T-cell (primary cell): ENCODE data around the gene MCOLN2. TPM values are rescaled to one million over a fixed set of nuclear protein-coding genes. Genes with fewer than 3 reads are reported as not detected.
A peak's percentile ranks its signal among the peaks of the same experiment; 100 is the strongest.

Source experiments
- ATAC-seq, 4 experiments: fragments of 200-7000 bp in 3 of 4; fragments of 150-1000 bp in 1 of 4; cut with Tn5 transposase; replicated peaks in 1 of 4; 1 replicate in 3 of 4; 2 replicates in 1 of 4; pipeline ENCODE4 v1.10.0; 2021; ENCODE audit warnings: moderate library complexity in 3 of 4, mild to moderate bottlenecking in 2 of 4, moderate number of reproducible peaks in 1 of 4
- CTCF ChIA-PET, 2 donors: fragments of 300-600 bp; sonication (Branson Sonifier 250); formaldehyde crosslinking; loops; one replicate each; lab custom pipeline; 2022; ENCODE audit warnings: antibody characterized with exemption in 2 of 2; lab: Charles Lee
- POLR2A ChIA-PET, 2 donors: fragments of 300-600 bp; sonication (Branson Sonifier 250); formaldehyde crosslinking; loops; one replicate each; lab custom pipeline; 2022; ENCODE audit warnings: antibody characterized with exemption in 2 of 2; lab: Charles Lee
- DNase-seq, 35 experiments: peaks; one replicate each; pipeline versions ENCODE4 v3.0.0 to v3.0.0-alpha.2; 2013 to 2023
- H3K27ac ChIP-seq: one replicate; pipeline ENCODE4 v1.5.1; 2013; ENCODE audit warnings: low read length
- H3K27me3 ChIP-seq, 2 experiments: replicated peaks in 1 of 2; 1 replicate in 1 of 2; 2 replicates in 1 of 2; pipeline versions ENCODE4 v1.6.1 to v1.7.0; 2013; ENCODE audit warnings: low read length in 1 of 2, mixed read lengths in 1 of 2; ENCODE audit not compliant: control insufficient read depth in 2 of 2, insufficient read depth in 2 of 2; ENCODE audit errors: extremely low read depth in 1 of 2
- H3K36me3 ChIP-seq, 2 donors: 1 replicate in 1 of 2; 2 replicates in 1 of 2; pipeline versions ENCODE4 v1.6.1 to v1.7.0; 2013; ENCODE audit warnings: low read length in 1 of 2; ENCODE audit not compliant: control insufficient read depth in 2 of 2, insufficient read depth in 1 of 2; ENCODE audit errors: extremely low read depth in 1 of 2
- H3K4me1 ChIP-seq, 2 experiments: 1 replicate in 1 of 2; 2 replicates in 1 of 2; pipeline versions ENCODE4 v1.6.1 to v1.7.0; 2013; ENCODE audit warnings: low read length in 2 of 2, mixed read lengths in 1 of 2; ENCODE audit not compliant: insufficient read depth in 2 of 2, control insufficient read depth in 1 of 2; ENCODE audit errors: extremely low read depth in 1 of 2
- H3K4me3 ChIP-seq, 2 donors: 1 replicate in 1 of 2; 2 replicates in 1 of 2; pipeline versions ENCODE4 v1.5.1 to v1.7.0; 2013; ENCODE audit warnings: mild to moderate bottlenecking in 2 of 2, low read length in 1 of 2, moderate library complexity in 1 of 2; ENCODE audit not compliant: control insufficient read depth in 1 of 2; ENCODE audit errors: extremely low read depth in 1 of 2
- H3K9me3 ChIP-seq: 2 replicates; pipeline ENCODE4 v1.7.0; 2013
- H3K27ac Mint-ChIP-seq, 2 donors: one replicate each; pipeline ENCODE4 v1.8.0; 2020 to 2021; ENCODE audit warnings: mild to moderate bottlenecking in 2 of 2, mixed read lengths in 2 of 2
- H3K27me3 Mint-ChIP-seq, 2 donors: one replicate each; pipeline ENCODE4 v1.8.0; 2021 to 2022; ENCODE audit warnings: mixed read lengths in 2 of 2
- H3K36me3 Mint-ChIP-seq: one replicate; pipeline ENCODE4 v1.8.0; 2021; ENCODE audit warnings: mixed read lengths
- H3K4me1 Mint-ChIP-seq, 3 donors: one replicate each; pipeline ENCODE4 v1.8.0; 2020 to 2022; ENCODE audit warnings: mixed read lengths in 3 of 3, mild to moderate bottlenecking in 1 of 3
- H3K4me3 Mint-ChIP-seq, 3 donors: one replicate each; pipeline ENCODE4 v1.8.0; 2020 to 2022; ENCODE audit warnings: mild to moderate bottlenecking in 3 of 3, mixed read lengths in 3 of 3, moderate library complexity in 3 of 3
- H3K9me3 Mint-ChIP-seq, 3 donors: one replicate each; pipeline ENCODE4 v1.8.0; 2020 to 2022; ENCODE audit warnings: mixed read lengths in 3 of 3
- WGBS: methylation state at CpG from one replicate; pipeline ENCODE4 v1.1.5; 2013; ENCODE audit warnings: missing lambda C conversion rate; ENCODE audit not compliant: insufficient coverage; 5-methylcytosine and 5-hydroxymethylcytosine counted together
- total RNA-seq, 35 experiments: library from RNA in 6 of 35; stranded (reverse) in 6 of 35; fragments of 120-200 nt in 1 of 35; gene quantifications; one replicate each; pipeline versions ENCODE4 v1.2.1 to v1.2.4 and lab custom pipeline; 2013 to 2026

MCOLN2 gene
- total RNA-seq, 5 donors from 2014 or later (not counting 1 experiment from before 2014, with no cell fraction given), result 7.6 to 19.3 (median 15.8) TPM

DNA sequence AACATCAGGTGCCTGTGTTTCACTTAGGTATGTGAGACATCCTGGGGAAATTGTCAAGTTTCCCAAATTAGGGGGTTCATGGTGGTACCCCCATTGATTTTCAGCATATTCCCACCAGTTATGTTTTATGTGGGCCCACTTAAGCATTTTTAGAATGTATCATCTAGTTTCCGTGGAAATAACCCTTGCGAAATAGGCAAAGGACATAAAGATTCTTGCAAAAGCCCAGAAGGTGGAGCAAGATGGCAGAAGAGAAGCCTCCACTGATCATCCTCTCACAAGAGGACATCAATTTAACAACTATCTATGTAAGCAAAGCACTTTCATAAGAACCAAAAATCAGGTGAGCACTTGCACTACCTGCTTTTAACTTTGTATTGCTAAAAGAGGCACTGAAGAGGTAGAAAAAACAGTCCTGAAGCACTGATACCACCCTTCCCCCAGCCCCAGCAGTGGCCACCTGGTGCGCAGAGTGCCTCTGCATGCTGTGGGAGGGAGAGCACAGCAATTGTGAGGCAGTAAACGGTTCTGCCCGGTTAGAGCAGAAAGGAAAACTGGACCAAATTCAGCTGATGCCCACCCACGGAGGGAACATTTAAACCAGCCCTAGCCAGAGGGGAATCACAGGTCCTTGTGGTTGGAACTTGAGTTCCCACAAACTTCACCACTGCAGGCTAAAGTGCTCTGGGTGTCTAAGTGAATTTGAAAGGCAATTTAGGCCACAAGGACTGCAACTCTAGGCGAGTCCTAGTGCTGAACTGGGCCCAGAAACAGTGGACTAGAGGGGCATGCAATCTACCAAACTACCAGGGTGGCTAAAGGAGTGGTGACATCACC, 23.2 kb downstream of the MCOLN2 start:
- ATAC-seq (no peak), DNase-seq (peak in 1 of 35 experiments; percentile 35)
- CTCF ChIA-PET, result interaction anchor here in 1 of 2 donors (1.0 kb wide), 1 partner anchor 17 kb away, joined by 3 read pairs; no protein-coding TSS in a partner anchor
- H3K4me3 Mint-ChIP-seq, result no peak overlapping the region
- H3K27ac ChIP-seq, result no peak overlapping the region
- peaks cover 0 to 29% of the 10 kb centered on the region in 2 experiments for H3K4me1 ChIP-seq
- no peaks in the 10 kb centered on the region for H3K9me3 ChIP-seq
- 39% methylated on average over 3 of the region's 7 CpGs for WGBS
- H3K27me3 Mint-ChIP-seq, result peaks cover 0 to 2% of the 10 kb centered on the region in 2 donors
- H3K4me3 ChIP-seq, result no peak overlapping the region
- H3K4me1 Mint-ChIP-seq, result peaks cover 8 to 49% (median 22%) of the 10 kb centered on the region in 3 donors
- H3K36me3 Mint-ChIP-seq, result peaks cover 12% of the 10 kb centered on the region
- H3K9me3 Mint-ChIP-seq, result no peaks in the 10 kb centered on the region
- H3K36me3 ChIP-seq, result peaks cover 0 to 2% of the 10 kb centered on the region in 2 donors
- POLR2A ChIA-PET, result no interaction called here
- peaks cover 0 to 5% of the 10 kb centered on the region in 2 experiments for H3K27me3 ChIP-seq
- no peak overlapping the region for H3K27ac Mint-ChIP-seq

DNA sequence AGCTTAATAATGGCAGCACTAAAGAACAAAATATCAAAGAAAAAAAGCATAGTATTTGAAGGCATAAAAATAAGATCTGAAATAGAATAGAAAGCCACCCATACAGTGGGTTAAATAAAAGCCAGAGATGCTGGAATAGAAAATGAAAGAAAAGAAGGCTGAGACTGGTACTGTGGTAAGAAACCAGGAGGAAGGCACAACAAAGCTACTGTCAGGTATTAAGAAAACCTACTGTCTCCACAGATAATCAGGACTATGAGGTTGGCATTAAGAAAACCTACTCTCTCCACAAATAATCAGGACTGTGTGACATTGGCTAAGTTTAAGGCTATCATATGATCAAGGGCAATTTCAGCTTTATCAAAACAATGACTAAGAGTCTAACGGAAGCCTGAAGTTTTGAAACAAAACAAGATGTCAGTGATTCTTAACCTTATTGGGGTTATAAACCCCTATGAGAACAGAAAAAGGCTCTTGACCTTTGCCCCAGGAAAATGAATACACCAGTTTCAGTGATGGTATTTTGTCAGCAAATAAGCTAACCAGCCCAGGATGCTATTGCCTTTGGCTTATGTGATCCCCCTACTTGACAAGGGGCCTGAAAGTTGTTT, 24.4 kb downstream of the MCOLN2 start:
- ATAC-seq, result peak in 3 of 4 experiments; percentile 24 to 46 (median 39)
- no peaks in the 10 kb centered on the region for H3K9me3 Mint-ChIP-seq
- Histone ChIP-seq H3K4me1 (peaks cover 0 to 29% of the 10 kb centered on the region in 2 experiments), H3K27me3 (peaks cover 0 to 5% of the 10 kb centered on the region in 2 experiments), H3K4me3 (no peak overlapping the region), H3K36me3 (peaks cover 0 to 2% of the 10 kb centered on the region in 2 donors), H3K27ac (peak overlapping the region; percentile 39), H3K9me3 (no peaks in the 10 kb centered on the region)
- DNase-seq, result peak in 1 of 35 experiments; percentile 16
- H3K36me3 Mint-ChIP-seq, result peaks cover 7% of the 10 kb centered on the region
- no CpG with 5 or more reads among the region's 1 CpG for WGBS
- peaks cover 8 to 47% (median 22%) of the 10 kb centered on the region in 3 donors for H3K4me1 Mint-ChIP-seq
- ChIA-PET POLR2A (interaction anchor here in 1 of 2 donors (0.6 kb wide), 1 partner anchor 733 kb away, joined by 4 read pairs; no protein-coding TSS in a partner anchor), CTCF (interaction anchor here (0.6 to 1.5 kb wide), 7 partner anchors 15 to 55 kb away, joined by 3 to 8 read pairs (median 3); no protein-coding TSS in a partner anchor)
- peak overlapping the region; percentile 60 to 68 for H3K27ac Mint-ChIP-seq
- H3K27me3 Mint-ChIP-seq, result no peaks in the 10 kb centered on the region
- peak overlapping the region in 1 of 3 donors; percentile 35 for H3K4me3 Mint-ChIP-seq

DNA sequence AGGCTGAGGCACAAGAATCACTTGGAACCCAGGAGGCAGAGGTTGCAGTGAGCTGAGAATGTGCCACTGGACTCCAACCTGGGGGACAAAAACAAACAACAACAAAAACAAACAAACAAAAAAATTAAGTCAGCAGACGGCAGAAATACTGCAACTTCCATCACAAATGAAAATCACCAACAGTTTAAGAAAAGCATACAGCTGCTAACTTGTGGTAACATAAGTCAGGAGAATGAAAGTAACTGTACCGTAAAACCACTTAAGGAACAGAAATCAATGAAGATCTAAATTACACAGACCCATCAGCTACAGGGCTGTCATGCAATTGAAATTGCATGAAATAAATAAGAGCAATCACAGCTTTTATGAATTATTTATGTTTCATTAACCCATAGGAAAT, 25.0 kb downstream of the MCOLN2 start:
- no peak for ATAC-seq
- Histone ChIP-seq H3K27ac (no peak overlapping the region), H3K9me3 (no peaks in the 10 kb centered on the region), H3K4me1 (peaks cover 0 to 29% of the 10 kb centered on the region in 2 experiments), H3K27me3 (peaks cover 0 to 5% of the 10 kb centered on the region in 2 experiments), H3K36me3 (peaks cover 0 to 2% of the 10 kb centered on the region in 2 donors), H3K4me3 (no peak overlapping the region)
- H3K4me1 Mint-ChIP-seq, result peaks cover 8 to 47% (median 22%) of the 10 kb centered on the region in 3 donors
- no peak for DNase-seq
- POLR2A ChIA-PET, result interaction anchor here in 1 of 2 donors (0.6 kb wide), 1 partner anchor 733 kb away, joined by 4 read pairs; no protein-coding TSS in a partner anchor
- peaks cover 7% of the 10 kb centered on the region for H3K36me3 Mint-ChIP-seq
- no CpG with 5 or more reads among the region's 2 CpGs for WGBS
- CTCF ChIA-PET, result interaction anchor here (0.6 to 1.5 kb wide), 6 partner anchors 22 to 56 kb away, joined by 3 to 8 read pairs (median 3); no protein-coding TSS in a partner anchor
- peak overlapping the region in 1 of 3 donors; percentile 35 for H3K4me3 Mint-ChIP-seq
- H3K27ac Mint-ChIP-seq, result peak overlapping the region; percentile 60 to 68
- H3K9me3 Mint-ChIP-seq, result no peaks in the 10 kb centered on the region
- no peaks in the 10 kb centered on the region for H3K27me3 Mint-ChIP-seq

DNA sequence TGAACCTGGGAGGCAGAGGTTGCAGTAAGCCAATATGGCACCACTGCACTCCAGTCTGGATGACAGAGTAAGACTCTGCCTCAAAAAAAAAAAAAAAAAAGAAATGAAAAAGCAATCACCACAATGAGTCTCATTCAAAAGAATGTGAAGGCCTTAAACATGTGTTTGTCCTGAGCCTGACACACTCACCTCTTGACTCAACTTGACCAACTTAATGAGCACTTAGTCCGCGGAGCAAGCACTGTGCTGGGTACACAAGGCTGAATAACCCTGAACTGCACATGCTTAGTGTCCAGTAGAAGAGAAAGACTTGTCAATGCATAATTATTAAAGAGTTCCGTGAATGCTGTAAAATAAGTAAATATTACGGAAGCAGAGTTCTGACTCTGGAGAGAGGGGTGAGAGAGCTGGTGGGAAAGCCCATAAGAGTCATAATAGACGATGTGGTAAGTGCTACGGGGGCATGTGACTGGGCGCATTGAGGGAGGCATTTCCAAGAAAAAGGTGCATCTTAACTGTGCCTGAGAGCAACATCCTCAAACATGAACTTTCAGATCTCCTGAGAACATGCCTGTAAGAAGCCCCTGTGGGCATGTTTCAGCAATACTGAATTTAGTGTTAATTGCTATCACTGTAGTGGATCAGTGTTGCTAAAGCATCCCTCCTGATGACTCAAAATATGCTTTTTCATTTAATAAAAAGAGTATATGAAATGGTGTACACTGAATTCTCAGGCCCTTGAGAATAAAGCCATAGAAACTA, 27.2 kb downstream of the MCOLN2 start:
- DNase-seq, result peak in 1 of 35 experiments; percentile 25
- no peaks in the 10 kb centered on the region for H3K9me3 Mint-ChIP-seq
- H3K36me3 Mint-ChIP-seq, result peaks cover 7% of the 10 kb centered on the region
- Histone ChIP-seq H3K9me3 (no peaks in the 10 kb centered on the region), H3K36me3 (peaks cover 0 to 2% of the 10 kb centered on the region in 2 donors), H3K27me3 (peaks cover 0 to under 1% of the 10 kb centered on the region in 2 experiments), H3K27ac (no peak overlapping the region), H3K4me1 (peaks cover 0 to 22% of the 10 kb centered on the region in 2 experiments), H3K4me3 (no peak overlapping the region)
- 51% methylated on average over 3 of the region's 7 CpGs for WGBS
- ATAC-seq, result peak in 1 of 4 experiments; percentile 34
- peaks cover 8 to 34% (median 15%) of the 10 kb centered on the region in 3 donors for H3K4me1 Mint-ChIP-seq
- CTCF ChIA-PET, result no interaction called here
- POLR2A ChIA-PET, result no interaction called here
- no peak overlapping the region for H3K4me3 Mint-ChIP-seq
- no peak overlapping the region for H3K27ac Mint-ChIP-seq
- H3K27me3 Mint-ChIP-seq, result no peaks in the 10 kb centered on the region

DNA sequence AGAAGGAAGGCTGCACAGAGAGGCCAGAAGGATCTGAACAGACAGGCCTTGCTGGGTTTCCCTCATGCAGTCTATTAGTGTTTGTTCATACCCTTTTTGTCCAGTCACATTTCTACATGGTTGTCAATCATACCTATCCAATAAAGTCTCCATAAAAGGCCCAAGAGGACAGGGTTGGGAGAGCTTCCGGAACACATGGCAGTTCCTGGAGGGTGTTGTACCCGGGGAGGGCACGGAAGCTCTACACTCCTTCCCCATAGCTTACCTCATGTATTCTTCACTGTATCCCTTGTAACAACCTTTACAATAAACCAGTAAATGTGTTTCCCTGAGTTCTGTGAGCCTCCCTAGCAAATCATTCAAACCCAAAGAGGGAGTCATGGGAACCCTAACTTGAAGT, 28.0 kb downstream of the MCOLN2 start:
- Mint-ChIP-seq H3K27me3 (no peaks in the 10 kb centered on the region), H3K4me1 (peaks cover 8 to 28% (median 15%) of the 10 kb centered on the region in 3 donors), H3K27ac (no peak overlapping the region), H3K9me3 (no peaks in the 10 kb centered on the region), H3K36me3 (peaks cover 7% of the 10 kb centered on the region), H3K4me3 (no peak overlapping the region)
- Histone ChIP-seq H3K9me3 (no peaks in the 10 kb centered on the region), H3K27me3 (no peaks in the 10 kb centered on the region), H3K36me3 (peaks cover 0 to 2% of the 10 kb centered on the region in 2 donors), H3K4me1 (peaks cover 0 to 14% of the 10 kb centered on the region in 2 experiments), H3K27ac (no peak overlapping the region), H3K4me3 (no peak overlapping the region)
- ATAC-seq (no peak), DNase-seq (no peak)
- ChIA-PET CTCF (no interaction called here), POLR2A (no interaction called here)
- no CpG with 5 or more reads among the region's 3 CpGs for WGBS
